Measurements from ENCODE around the gene TNFSF12. TPM values are rescaled to one million over a fixed set of nuclear protein-coding genes. Genes with fewer than 3 reads are reported as not detected.
A peak's percentile ranks its signal among the peaks of the same experiment; 100 is the strongest.

The TNFSF12 gene
- polyA plus RNA-seq, 3 donors, result 37.7 to 98.3 (median 50.2) TPM

DNA sequence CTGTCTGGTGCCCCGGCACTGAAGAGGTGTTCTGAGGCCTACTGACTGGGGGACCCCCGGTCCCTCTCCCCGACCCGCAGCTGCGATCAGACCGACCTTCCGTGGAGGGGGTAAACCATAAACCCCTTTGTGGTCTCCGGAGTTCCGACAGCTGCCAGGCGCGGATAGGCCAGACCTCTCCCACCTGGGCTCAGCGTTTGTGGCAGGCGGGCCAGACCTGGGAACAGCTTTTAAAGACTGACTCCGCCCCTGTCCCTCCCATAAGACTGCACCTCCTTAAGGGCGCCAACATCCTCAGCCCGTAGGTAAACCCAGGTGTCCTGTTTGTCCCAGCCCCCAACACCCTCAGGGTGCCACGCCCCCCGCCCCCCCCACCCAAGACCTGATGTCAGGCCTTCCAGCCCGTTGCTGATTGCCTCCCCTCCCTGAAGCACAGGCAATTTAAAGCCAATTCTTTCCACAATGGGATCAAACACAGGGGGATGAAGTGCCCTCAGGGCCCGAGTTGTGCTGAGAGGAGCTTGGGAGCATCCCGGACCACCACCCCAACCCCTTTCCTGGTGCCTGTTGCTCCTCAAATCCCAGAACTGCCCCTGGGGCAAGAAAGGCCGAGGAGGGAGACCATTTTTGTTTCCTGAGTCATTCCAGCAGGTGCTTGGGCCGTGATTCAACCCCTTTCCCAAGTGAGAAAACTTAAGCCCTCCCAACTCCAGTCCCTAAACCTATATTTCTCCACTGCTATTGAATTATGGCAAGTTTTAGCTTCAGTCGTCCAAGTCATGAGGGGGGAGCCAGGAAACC is 41.2 kb downstream of the TNFSF12 start, which contains the start of gene SOX15:
Gene SOX15, minus strand, starts transcription at position 204 of the 801 bp plus-strand sequence. CDS start 418 bp downstream, outside the sequence.
- H3K9me3 Mint-ChIP-seq, result no peaks in the 10 kb centered on the region
- Histone ChIP-seq H3K27me3 (ENCODE audit: control insufficient read depth in 2 of 2, insufficient read depth in 2 of 2, low read length in 2 of 2) (no peaks in the 10 kb centered on the region), H3K4me1 (ENCODE audit: control insufficient read depth in 1 of 2, insufficient read depth in 2 of 2, low read length in 2 of 2) (peaks cover 38 to 47% of the 10 kb centered on the region in 2 donors), H3K9ac (ENCODE audit: insufficient read depth, low read length, poor library complexity, severe bottlenecking) (peak within 1 kb of the TSS; percentile 15), H3K36me3 (replicated peaks in 1 of 2; ENCODE audit: control insufficient read depth in 1 of 2, insufficient read depth in 2 of 2, low read length in 2 of 2) (peaks cover 67 to 69% of the 10 kb centered on the region in 2 donors), H2AFZ (ENCODE audit: insufficient read depth, low read depth, low read length, poor library complexity, severe bottlenecking) (no peak within 1 kb of the TSS), H3K9me3 (replicated peaks in 1 of 2; ENCODE audit: control insufficient read depth in 1 of 2, insufficient read depth in 1 of 2, low read length in 2 of 2) (no peaks in the 10 kb centered on the region), H3K4me2 (replicated peaks; ENCODE audit: extremely low read depth, low read length, poor library complexity, severe bottlenecking) (peak within 1 kb of the TSS; percentile 66), H4K20me1 (ENCODE audit: insufficient read depth, low read length) (peaks cover 17% of the 10 kb centered on the region), H3K79me2 (ENCODE audit: insufficient read depth, low read length) (peaks cover 31% of the 10 kb centered on the region), H3K27ac (ENCODE audit: low read depth in 1 of 2, low read length in 2 of 2) (peak within 1 kb of the TSS in 1 of 2 donors; percentile 76), H3K4me3 (replicated peaks in 1 of 3; ENCODE audit: low read depth in 2 of 3, low read length in 3 of 3) (peak within 1 kb of the TSS in 1 of 3 experiments; percentile 58)
- no peaks in the 10 kb centered on the region for H3K27me3 Mint-ChIP-seq (ENCODE audit: low read depth in 3 of 3)
- TF ChIP-seq CTCF (IDR thresholded peaks at IDR 0.05), result no peak
- DNase-seq, result no peak
- no peak within 1 kb of the TSS for H3K4me3 Mint-ChIP-seq
- WGBS (ENCODE audit: insufficient coverage), result 71% methylated on average over 17 of the region's 24 CpGs
- peak within 1 kb of the TSS in 6 of 7 donors; percentile 15 to 74 (median 38) for H3K27ac Mint-ChIP-seq
- H3K4me1 Mint-ChIP-seq, result peaks cover 26% of the 10 kb centered on the region
- H3K36me3 Mint-ChIP-seq, result peaks cover 64 to 78% of the 10 kb centered on the region in 2 donors
- intact Hi-C loops (cut with micrococcal nuclease), result loop anchor here (2.0 to 5.0 kb wide), 3 partner anchors 17 to 88 kb away; no protein-coding TSS in a partner anchor

GRCh38 chr17:7590743-7591142 is 41.9 kb downstream of the TNFSF12 start:
- Mint-ChIP-seq H3K9me3 (no peaks in the 10 kb centered on the region), H3K4me3 (no peak overlapping the region), H3K27ac (peak overlapping the region in 3 of 7 donors; percentile 42 to 74 (median 60)), H3K27me3 (ENCODE audit: low read depth in 3 of 3) (no peaks in the 10 kb centered on the region), H3K36me3 (peaks cover 69 to 82% of the 10 kb centered on the region in 2 donors), H3K4me1 (peaks cover 19% of the 10 kb centered on the region)
- Histone ChIP-seq H3K4me2 (replicated peaks; ENCODE audit: extremely low read depth, low read length, poor library complexity, severe bottlenecking) (no peak overlapping the region), H3K79me2 (ENCODE audit: insufficient read depth, low read length) (peaks cover 24% of the 10 kb centered on the region), H3K27me3 (ENCODE audit: control insufficient read depth in 2 of 2, insufficient read depth in 2 of 2, low read length in 2 of 2) (no peaks in the 10 kb centered on the region), H3K9me3 (replicated peaks in 1 of 2; ENCODE audit: control insufficient read depth in 1 of 2, insufficient read depth in 1 of 2, low read length in 2 of 2) (no peaks in the 10 kb centered on the region), H3K4me3 (replicated peaks in 1 of 3; ENCODE audit: low read depth in 2 of 3, low read length in 3 of 3) (no peak overlapping the region), H2AFZ (ENCODE audit: insufficient read depth, low read depth, low read length, poor library complexity, severe bottlenecking) (no peak overlapping the region), H4K20me1 (ENCODE audit: insufficient read depth, low read length) (peaks cover 17% of the 10 kb centered on the region), H3K9ac (ENCODE audit: insufficient read depth, low read length, poor library complexity, severe bottlenecking) (no peak overlapping the region), H3K27ac (ENCODE audit: low read depth in 1 of 2, low read length in 2 of 2) (no peak overlapping the region), H3K36me3 (replicated peaks in 1 of 2; ENCODE audit: control insufficient read depth in 1 of 2, insufficient read depth in 2 of 2, low read length in 2 of 2) (peaks cover 73 to 76% of the 10 kb centered on the region in 2 donors), H3K4me1 (ENCODE audit: control insufficient read depth in 1 of 2, insufficient read depth in 2 of 2, low read length in 2 of 2) (peaks cover 34 to 41% of the 10 kb centered on the region in 2 donors)
- WGBS (ENCODE audit: insufficient coverage), result no CpG with 5 or more reads among the region's 4 CpGs
- intact Hi-C loops (cut with micrococcal nuclease), result no loop called here
- TF ChIP-seq CTCF (IDR thresholded peaks at IDR 0.05), result no peak
- DNase-seq, result no peak
